GM21381 (cell line): Measurements from ENCODE around the gene SPATS2.
A peak's percentile ranks its signal among the peaks of the same experiment; 100 is the strongest.

ENCODE experiments used
- ATAC-seq: cut with Tn5 transposase; IDR thresholded peaks from one replicate; pipeline ENCODE4 v1.9.1; 2021; ENCODE audit warnings: mild to moderate bottlenecking, moderate library complexity; ENCODE audit not compliant: unreplicated experiment

Gene SPATS2

GRCh38 chr12:49567611-49568441, 200.6 kb downstream of the SPATS2 start, which contains the start of gene MCRS1:
Gene MCRS1 (minus strand): TSS chr12:49568142. CDS start chr12:49566731, 1,411 bp downstream.
- ATAC-seq: peak; percentile 79

GRCh38 chr12:49568442-49569162, 201.3 kb downstream of the SPATS2 start:
- ATAC-seq: peak; percentile 31
